Endothelial cell of umbilical vein (primary cell): ENCODE measurements around the gene MEGF11. TPM values are rescaled to one million over a fixed set of nuclear protein-coding genes. Genes with fewer than 3 reads are reported as not detected.

Experiments
- BruUV-seq: library from RNA; stranded (reverse); fragments of 400-500 nt; replicated peaks from 2 replicates; lab custom pipeline; 2021; lab: Mats Ljungman, UMichigan
- CTCF ChIA-PET: fragments of 300-600, 350-600 bp; sonication (Branson Sonifier 250); formaldehyde crosslinking; loops from one replicate; lab custom pipeline; 2021; ENCODE audit warnings: antibody characterized with exemption, inconsistent platforms; lab: Charles Lee
- POLR2A ChIA-PET: fragments of 300-600, 350-600 bp; sonication (Branson Sonifier 250); formaldehyde crosslinking; loops from one replicate; lab custom pipeline; 2021; ENCODE audit warnings: antibody characterized with exemption, inconsistent platforms; lab: Charles Lee
- DNase-seq: peaks from one replicate; pipeline ENCODE4 v3.0.0-alpha.2; 2011; ENCODE audit warnings: low read depth, low spot score
- FAIRE-seq: peaks from 2 replicates; lab custom pipeline; 2011; peaks lifted over from hg19 to GRCh38; lab: Jason Lieb, UNC
- H2AFZ ChIP-seq: 2 replicates; pipeline ENCODE4 v1.6.0; 2012; ENCODE audit warnings: low read depth, low read length, control low read depth, inconsistent platforms
- H3K27ac ChIP-seq: 2 replicates; pipeline ENCODE4 v1.5.1; 2011; ENCODE audit warnings: low read depth, mild to moderate bottlenecking, control low read depth, low read length, moderate library complexity; ENCODE audit not compliant: insufficient read depth
- H3K27me3 ChIP-seq, 2 experiments: 2 replicates each; pipeline versions ENCODE4 v1.6.0 to v1.6.1; 2011; ENCODE audit warnings: low read length in 2 of 2, mixed read lengths in 1 of 2; ENCODE audit not compliant: control insufficient read depth in 2 of 2, insufficient read depth in 2 of 2
- H3K36me3 ChIP-seq, 2 experiments: 2 replicates in 1 of 2; 3 replicates in 1 of 2; pipeline ENCODE4 v1.5.1; 2011; ENCODE audit warnings: low read length in 2 of 2, mild to moderate bottlenecking in 1 of 2, moderate library complexity in 1 of 2; ENCODE audit not compliant: control insufficient read depth in 2 of 2, insufficient read depth in 2 of 2; ENCODE audit errors: extremely low read depth in 1 of 2
- H3K4me1 ChIP-seq: 3 replicates; pipeline ENCODE4 v1.5.1; 2011; ENCODE audit warnings: mild to moderate bottlenecking, low read length; ENCODE audit not compliant: control insufficient read depth, insufficient read depth; ENCODE audit errors: extremely low read depth
- H3K4me2 ChIP-seq: 2 replicates; pipeline ENCODE4 v1.6.1; 2011; ENCODE audit warnings: low read length, control low read depth, mixed read lengths; ENCODE audit not compliant: insufficient read depth
- H3K4me3 ChIP-seq, 3 experiments: fragments of 200-600 bp in 1 of 3; sonication (generic), shearing (Covaris generic) in 1 of 3; replicated peaks in 1 of 3; 2 replicates each; pipeline ENCODE4 v1.5.1; 2011 to 2016; ENCODE audit warnings: control low read depth in 3 of 3, low read length in 3 of 3, mild to moderate bottlenecking in 2 of 3, inconsistent platforms in 1 of 3, low read depth in 1 of 3, moderate library complexity in 1 of 3; ENCODE audit not compliant: insufficient read depth in 1 of 3
- H3K79me2 ChIP-seq: 2 replicates; pipeline ENCODE4 v1.6.0; 2012; ENCODE audit warnings: low read length, inconsistent platforms; ENCODE audit not compliant: control insufficient read depth, insufficient read depth
- H3K9ac ChIP-seq: replicated peaks from 2 replicates; pipeline ENCODE3; 2011; ENCODE audit warnings: low read length, control low read depth; ENCODE audit not compliant: insufficient read depth; ENCODE audit errors: extremely low read depth
- H3K9me1 ChIP-seq: replicated peaks from 3 replicates; pipeline ENCODE4 v1.6.0; 2011; ENCODE audit warnings: mild to moderate bottlenecking, low read length; ENCODE audit not compliant: control insufficient read depth, insufficient read depth; ENCODE audit errors: extremely low read depth
- H3K9me3 ChIP-seq: replicated peaks from 2 replicates; pipeline ENCODE4 v1.5.1; 2012; ENCODE audit warnings: low read length, inconsistent platforms; ENCODE audit not compliant: control insufficient read depth, insufficient read depth
- H4K20me1 ChIP-seq: replicated peaks from 2 replicates; pipeline ENCODE3; 2011; ENCODE audit warnings: mild to moderate bottlenecking, low read length; ENCODE audit not compliant: control insufficient read depth, insufficient read depth; ENCODE audit errors: extremely low read depth
- EZH2 ChIP-seq: IDR thresholded peaks from 2 replicates; pipeline ENCODE4 v1.6.1; 2012; ENCODE audit warnings: borderline replicate concordance, low read depth, mild to moderate bottlenecking, moderate library complexity, low read length, inconsistent platforms; ENCODE audit not compliant: severe bottlenecking
- FOS ChIP-seq: IDR thresholded peaks from 2 replicates; pipeline ENCODE4 v1.6.1; 2011; ENCODE audit warnings: mild to moderate bottlenecking, low read length, moderate library complexity, borderline replicate concordance; ENCODE audit not compliant: insufficient read depth
- GATA2 ChIP-seq: IDR thresholded peaks from 2 replicates; pipeline ENCODE4 v1.7.0; 2011; ENCODE audit warnings: low read depth, mild to moderate bottlenecking, moderate library complexity, mixed read lengths, low read length; ENCODE audit not compliant: insufficient read length, insufficient read depth
- JUN ChIP-seq: IDR thresholded peaks from 2 replicates; pipeline ENCODE4 v1.6.1; 2011; ENCODE audit warnings: borderline replicate concordance, low read depth; ENCODE audit not compliant: insufficient read length, insufficient read depth
- MYC ChIP-seq: IDR thresholded peaks from one replicate; pipeline ENCODE4 v1.6.1; 2011; ENCODE audit warnings: mild to moderate bottlenecking, low read depth, low read length
- POLR2A ChIP-seq: IDR thresholded peaks from 2 replicates; pipeline ENCODE4 v1.6.1; 2012; ENCODE audit warnings: low read depth, mild to moderate bottlenecking, control low read depth, low read length
- POLR2AphosphoS5 ChIP-seq: IDR thresholded peaks from 2 replicates; pipeline ENCODE4 v1.6.1; 2012; ENCODE audit warnings: low read depth, mild to moderate bottlenecking, control low read depth, low read length, moderate library complexity; ENCODE audit not compliant: insufficient read depth
- dilution Hi-C: fragments of 300-500 bp; cut with MboI; formaldehyde crosslinking; loops from one replicate; pipeline ENCODE4 v1.15.0; 2019; ENCODE audit warnings: low sequenced_read_pairs; ENCODE audit not compliant: extremely low pct_ligation_motif_present
- intact Hi-C: fragments of 100-400 bp; cut with micrococcal nuclease; formaldehyde crosslinking; loops from one replicate; pipeline ENCODE4 v1.10.0; 2022
- polyA plus RNA-seq, 4 experiments: library from polyadenylated mRNA; depleted of rRNA in 3 of 4; stranded (reverse) in 3 of 4; unstranded in 1 of 4; fragments of >200 nt; gene quantifications; 2 replicates each; pipeline versions ENCODE4 v1.2.1 to v1.2.3, GENCODE V29; 2011 to 2012; ENCODE audit warnings: missing spikeins in 1 of 4
- total RNA-seq: library from RNA; stranded (reverse); gene quantifications from 2 replicates; pipeline ENCODE4 v1.2.3, GENCODE V29; 2021
- TF ChIP-seq, protein P1 (sequence below): IDR thresholded peaks from 2 replicates; pipeline ENCODE4 v1.6.1; 2011; ENCODE audit not compliant: insufficient read depth, insufficient read length
- TF ChIP-seq, protein P2 (sequence below), 2 donors: IDR thresholded peaks; 1 replicate in 1 of 2; 2 replicates in 1 of 2; pipeline ENCODE4 v1.5.1; 2011; ENCODE audit warnings: low read length in 2 of 2, mild to moderate bottlenecking in 2 of 2, moderate library complexity in 2 of 2, control low read depth in 1 of 2, inconsistent platforms in 1 of 2, low read depth in 1 of 2; ENCODE audit not compliant: insufficient read depth in 1 of 2; ENCODE audit errors: extremely low read depth in 1 of 2

Gene MEGF11
- total and polyA plus RNA-seq, 2 donors (not counting 3 experiments of a cell fraction or from before 2014, with no cell fraction given) = not detected

DNA sequence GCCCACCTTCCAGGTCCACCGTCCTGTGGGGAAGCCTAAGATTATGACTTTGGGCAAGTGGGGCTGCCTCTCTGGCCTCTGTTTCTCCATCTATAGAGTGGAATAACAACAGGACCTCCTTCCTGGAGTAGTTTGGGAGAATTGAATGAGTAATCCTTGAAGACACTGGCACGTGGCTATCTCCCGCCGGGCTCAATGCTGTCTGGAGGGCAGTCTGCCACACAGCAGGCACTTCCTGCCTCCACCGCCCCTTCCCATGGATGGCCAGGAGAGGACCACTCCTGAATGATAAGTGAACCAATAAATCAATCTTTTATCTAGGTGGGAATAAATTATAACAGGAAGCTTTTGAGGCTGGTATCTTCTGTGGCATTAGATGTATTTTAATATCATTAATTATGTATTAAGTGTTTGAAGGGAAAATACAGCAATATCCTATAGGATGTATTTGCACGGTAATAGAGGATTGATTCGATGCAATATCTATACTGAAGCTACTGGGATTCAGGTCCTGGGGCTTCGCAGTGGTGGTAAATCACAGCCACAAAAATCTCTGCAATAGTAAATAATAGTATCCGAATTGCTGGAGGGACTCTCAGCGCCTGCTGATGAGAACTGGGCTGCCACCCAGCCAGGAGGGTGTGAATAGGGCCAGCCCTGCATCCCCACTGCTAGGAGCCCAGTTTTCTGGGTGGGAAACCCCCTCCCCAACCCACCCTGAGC lies 15.9 kb downstream of the MEGF11 start:
- no peak overlapping the region for H3K4me3 ChIP-seq
- H3K27me3 ChIP-seq = peaks cover 0 to 12% of the 10 kb centered on the region in 2 experiments
- no peaks in the 10 kb centered on the region for H4K20me1 ChIP-seq
- H3K36me3 ChIP-seq = no peaks in the 10 kb centered on the region
- dilution Hi-C loops (no loop called here), intact Hi-C loops (no loop called here)
- H3K9me1 ChIP-seq = no peaks in the 10 kb centered on the region
- ChIA-PET POLR2A (no interaction called here), CTCF (no interaction called here)
- no peaks in the 10 kb centered on the region for H3K9me3 ChIP-seq
- no peak overlapping the region for H2AFZ ChIP-seq
- H3K9ac ChIP-seq = no peak overlapping the region
- no TSS peak for BruUV-seq
- TF ChIP-seq FOS (no peak), GATA2 (no peak), POLR2AphosphoS5 (no peak), MYC (no peak), EZH2 (no peak), POLR2A (no peak), JUN (no peak)
- TF ChIP-seq, protein P1, sequence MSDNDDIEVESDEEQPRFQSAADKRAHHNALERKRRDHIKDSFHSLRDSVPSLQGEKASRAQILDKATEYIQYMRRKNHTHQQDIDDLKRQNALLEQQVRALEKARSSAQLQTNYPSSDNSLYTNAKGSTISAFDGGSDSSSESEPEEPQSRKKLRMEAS = no peak
- TF ChIP-seq, protein P2, sequence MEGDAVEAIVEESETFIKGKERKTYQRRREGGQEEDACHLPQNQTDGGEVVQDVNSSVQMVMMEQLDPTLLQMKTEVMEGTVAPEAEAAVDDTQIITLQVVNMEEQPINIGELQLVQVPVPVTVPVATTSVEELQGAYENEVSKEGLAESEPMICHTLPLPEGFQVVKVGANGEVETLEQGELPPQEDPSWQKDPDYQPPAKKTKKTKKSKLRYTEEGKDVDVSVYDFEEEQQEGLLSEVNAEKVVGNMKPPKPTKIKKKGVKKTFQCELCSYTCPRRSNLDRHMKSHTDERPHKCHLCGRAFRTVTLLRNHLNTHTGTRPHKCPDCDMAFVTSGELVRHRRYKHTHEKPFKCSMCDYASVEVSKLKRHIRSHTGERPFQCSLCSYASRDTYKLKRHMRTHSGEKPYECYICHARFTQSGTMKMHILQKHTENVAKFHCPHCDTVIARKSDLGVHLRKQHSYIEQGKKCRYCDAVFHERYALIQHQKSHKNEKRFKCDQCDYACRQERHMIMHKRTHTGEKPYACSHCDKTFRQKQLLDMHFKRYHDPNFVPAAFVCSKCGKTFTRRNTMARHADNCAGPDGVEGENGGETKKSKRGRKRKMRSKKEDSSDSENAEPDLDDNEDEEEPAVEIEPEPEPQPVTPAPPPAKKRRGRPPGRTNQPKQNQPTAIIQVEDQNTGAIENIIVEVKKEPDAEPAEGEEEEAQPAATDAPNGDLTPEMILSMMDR (IDR thresholded peaks at IDR 0.05; ENCODE audit: extremely low read depth in 1 of 2, insufficient read depth in 1 of 2, low read depth in 1 of 2, low read length in 2 of 2) = no peak
- H3K79me2 ChIP-seq = no peaks in the 10 kb centered on the region
- no peak for DNase-seq
- H3K4me2 ChIP-seq = no peak overlapping the region
- no peak for FAIRE-seq
- H3K4me1 ChIP-seq = no peaks in the 10 kb centered on the region
- no peak overlapping the region for H3K27ac ChIP-seq
